Stomach smooth muscle (tissue), 2 donors: ENCODE measurements around the gene GPATCH4.
"Not testable (repeated sequence)": the region's sequence is repeated elsewhere in the genome, so short reads cannot be mapped to it uniquely, and the experiment has no call there.

ENCODE experiments used
- H3K27ac ChIP-seq: one replicate; pipeline ENCODE4 v1.7.0; 2013; ENCODE audit warnings: mild to moderate bottlenecking, low read length, inconsistent platforms
- H3K27me3 ChIP-seq, 2 donors: one replicate each; pipeline ENCODE4 v1.7.0; 2013; ENCODE audit warnings: low read length in 2 of 2; ENCODE audit not compliant: insufficient read depth in 2 of 2, control insufficient read depth in 1 of 2
- H3K36me3 ChIP-seq, 2 donors: one replicate each; pipeline ENCODE4 v1.7.0; 2013; ENCODE audit warnings: low read length in 2 of 2; ENCODE audit not compliant: control insufficient read depth in 2 of 2, insufficient read depth in 2 of 2
- H3K4me1 ChIP-seq: one replicate; pipeline ENCODE4 v1.7.0; 2013; ENCODE audit warnings: low read length; ENCODE audit not compliant: control insufficient read depth, insufficient read depth
- H3K4me3 ChIP-seq, 2 donors: one replicate each; pipeline ENCODE4 v1.7.0; 2013; ENCODE audit warnings: low read length in 2 of 2
- H3K9ac ChIP-seq, 2 donors: one replicate each; pipeline ENCODE4 v1.7.0; 2013; ENCODE audit warnings: low read length in 2 of 2, mild to moderate bottlenecking in 1 of 2
- H3K9me3 ChIP-seq, 2 donors: one replicate each; pipeline ENCODE4 v1.7.0; 2013; ENCODE audit warnings: low read length in 2 of 2; ENCODE audit not compliant: control insufficient read depth in 2 of 2
- donor health status: healthy.
- donor health status: Pancreatic carcinoma.

Gene GPATCH4

GRCh38 chr1:156554971-156555370, 46.3 kb downstream of the GPATCH4 start:
- H3K27me3 ChIP-seq = no peaks in the 10 kb centered on the region
- no peaks in the 10 kb centered on the region for H3K36me3 ChIP-seq
- no peak overlapping the region for H3K27ac ChIP-seq
- no peak overlapping the region for H3K9ac ChIP-seq
- peaks cover 9% of the 10 kb centered on the region for H3K4me1 ChIP-seq
- no peak overlapping the region for H3K4me3 ChIP-seq
- no peaks in the 10 kb centered on the region for H3K9me3 ChIP-seq

- no peaks in the 10 kb centered on the region for H3K9me3 ChIP-seq
Measured at GRCh38 chr1:156553860-156554485, 47.3 kb downstream of the GPATCH4 start.

GRCh38 chr1:156552937-156553336, 48.3 kb downstream of the GPATCH4 start:
- not testable (repeated sequence) for H3K4me1 ChIP-seq, H3K36me3 ChIP-seq, H3K27me3 ChIP-seq, H3K27ac ChIP-seq, H3K9ac ChIP-seq, H3K9me3 ChIP-seq, H3K4me3 ChIP-seq

More at GRCh38 chr1:156553860-156554485, 47.3 kb downstream of the GPATCH4 start:
- peak overlapping the region; percentile 37 for H3K27ac ChIP-seq
- H3K4me1 ChIP-seq = peaks cover 9% of the 10 kb centered on the region
- no peaks in the 10 kb centered on the region for H3K27me3 ChIP-seq
- H3K4me3 ChIP-seq = no peak overlapping the region
- H3K36me3 ChIP-seq = no peaks in the 10 kb centered on the region
- no peak overlapping the region for H3K9ac ChIP-seq

DNA sequence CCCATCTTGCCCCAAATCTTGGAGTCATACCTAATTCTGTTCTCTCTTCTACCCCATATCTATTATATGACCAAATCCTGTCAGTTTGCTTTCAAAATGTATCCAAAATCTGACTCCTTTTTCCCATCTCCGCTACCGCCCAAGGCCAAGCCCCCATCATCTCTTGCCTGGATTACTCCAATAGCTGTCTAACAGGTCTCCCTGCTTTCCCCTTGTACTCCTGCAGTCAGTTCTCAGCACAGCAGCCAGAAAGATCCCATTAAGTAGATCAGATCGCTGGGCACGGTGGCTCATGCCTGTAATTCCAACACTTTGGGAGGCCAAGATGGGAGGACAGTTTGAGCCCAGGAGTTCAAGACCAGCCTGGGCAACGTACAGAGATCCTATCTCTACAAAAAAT, 48.8 kb downstream of the GPATCH4 start:
- no peak overlapping the region for H3K4me3 ChIP-seq
- no peaks in the 10 kb centered on the region for H3K27me3 ChIP-seq
- no peak overlapping the region for H3K9ac ChIP-seq
- H3K9me3 ChIP-seq = no peaks in the 10 kb centered on the region
- H3K27ac ChIP-seq = no peak overlapping the region
- no peaks in the 10 kb centered on the region for H3K36me3 ChIP-seq
- H3K4me1 ChIP-seq = peaks cover 9% of the 10 kb centered on the region

- no peak overlapping the region for H3K4me3 ChIP-seq
- H3K36me3 ChIP-seq = no peaks in the 10 kb centered on the region
- no peaks in the 10 kb centered on the region for H3K27me3 ChIP-seq
- H3K27ac ChIP-seq = no peak overlapping the region
- H3K9ac ChIP-seq = no peak overlapping the region
- H3K4me1 ChIP-seq = peaks cover 9% of the 10 kb centered on the region
- no peaks in the 10 kb centered on the region for H3K9me3 ChIP-seq
Measured at GRCh38 chr1:156551869-156552268, 49.4 kb downstream of the GPATCH4 start.

- H3K4me3 ChIP-seq = no peak overlapping the region
- no peaks in the 10 kb centered on the region for H3K9me3 ChIP-seq
- H3K27me3 ChIP-seq = no peaks in the 10 kb centered on the region
- no peak overlapping the region for H3K27ac ChIP-seq
- H3K4me1 ChIP-seq = peaks cover 9% of the 10 kb centered on the region
- no peaks in the 10 kb centered on the region for H3K36me3 ChIP-seq
- no peak overlapping the region for H3K9ac ChIP-seq
Measured at GRCh38 chr1:156551066-156551643, 50.1 kb downstream of the GPATCH4 start.

GRCh38 chr1:156550346-156550745, 50.9 kb downstream of the GPATCH4 start:
- Histone ChIP-seq H3K9me3 (no peaks in the 10 kb centered on the region), H3K4me3 (no peak overlapping the region), H3K9ac (no peak overlapping the region), H3K27me3 (no peaks in the 10 kb centered on the region), H3K27ac (no peak overlapping the region), H3K36me3 (no peaks in the 10 kb centered on the region), H3K4me1 (peaks cover 9% of the 10 kb centered on the region)

DNA sequence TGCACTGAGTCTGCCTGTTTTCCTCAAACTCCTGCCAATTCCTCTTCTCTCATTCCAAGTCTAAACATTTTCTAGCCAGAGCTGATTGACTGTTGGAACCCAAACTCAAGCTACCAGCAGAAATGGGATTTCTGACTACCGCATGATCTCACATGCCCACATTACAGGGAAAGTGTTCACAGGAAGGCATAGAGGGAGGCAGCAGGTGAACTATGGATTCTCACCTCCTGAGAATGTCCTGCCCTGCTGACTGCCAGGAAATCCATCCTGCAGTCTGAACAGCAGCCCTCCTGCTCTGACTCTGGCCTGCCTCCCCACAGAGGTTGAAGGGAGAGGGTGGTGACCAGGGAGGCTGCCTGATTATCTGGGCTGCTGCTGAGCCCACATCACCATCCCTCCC, 51.4 kb downstream of the GPATCH4 start:
- Histone ChIP-seq H3K4me1 (peaks cover 9% of the 10 kb centered on the region), H3K27me3 (no peaks in the 10 kb centered on the region), H3K9me3 (no peaks in the 10 kb centered on the region), H3K36me3 (no peaks in the 10 kb centered on the region), H3K4me3 (no peak overlapping the region), H3K27ac (no peak overlapping the region), H3K9ac (no peak overlapping the region)

DNA sequence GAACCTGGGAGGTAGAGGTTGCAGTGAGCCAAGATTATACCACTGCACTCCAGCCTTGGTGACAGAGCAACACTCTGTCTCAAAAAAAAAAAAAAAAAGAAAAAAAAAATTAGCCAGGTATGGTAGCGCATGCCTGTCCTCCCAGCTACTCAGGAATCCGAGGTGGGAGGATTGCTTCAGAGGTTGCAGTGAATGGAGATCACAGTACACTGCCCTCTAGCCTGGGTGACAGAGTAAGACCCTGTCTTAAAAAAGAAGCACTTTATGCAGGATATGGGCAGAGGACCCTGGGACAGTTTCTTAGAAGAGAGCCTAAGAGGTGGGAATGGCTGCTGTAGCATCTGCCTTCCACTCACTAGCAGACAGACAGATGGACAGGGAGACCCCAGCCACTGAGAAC, 51.9 kb downstream of the GPATCH4 start:
- Histone ChIP-seq H3K4me1 (peaks cover 9% of the 10 kb centered on the region), H3K36me3 (no peaks in the 10 kb centered on the region), H3K27me3 (no peaks in the 10 kb centered on the region), H3K27ac (no peak overlapping the region), H3K9ac (no peak overlapping the region), H3K9me3 (no peaks in the 10 kb centered on the region), H3K4me3 (no peak overlapping the region)

GRCh38 chr1:156547982-156548381, 53.3 kb downstream of the GPATCH4 start:
- Histone ChIP-seq H3K9ac (no peak overlapping the region), H3K27me3 (no peaks in the 10 kb centered on the region), H3K4me3 (no peak overlapping the region), H3K9me3 (no peaks in the 10 kb centered on the region), H3K36me3 (no peaks in the 10 kb centered on the region), H3K4me1 (no peaks in the 10 kb centered on the region), H3K27ac (no peak overlapping the region)

GRCh38 chr1:156547434-156547833, 53.8 kb downstream of the GPATCH4 start:
- H3K36me3 ChIP-seq = no peaks in the 10 kb centered on the region
- no peaks in the 10 kb centered on the region for H3K9me3 ChIP-seq
- H3K4me1 ChIP-seq = no peaks in the 10 kb centered on the region
- H3K9ac ChIP-seq = no peak overlapping the region
- H3K27ac ChIP-seq = no peak overlapping the region
- no peaks in the 10 kb centered on the region for H3K27me3 ChIP-seq
- no peak overlapping the region for H3K4me3 ChIP-seq
